ENCODE data around the gene RNF19B.

- TF ChIP-seq, protein P1, sequence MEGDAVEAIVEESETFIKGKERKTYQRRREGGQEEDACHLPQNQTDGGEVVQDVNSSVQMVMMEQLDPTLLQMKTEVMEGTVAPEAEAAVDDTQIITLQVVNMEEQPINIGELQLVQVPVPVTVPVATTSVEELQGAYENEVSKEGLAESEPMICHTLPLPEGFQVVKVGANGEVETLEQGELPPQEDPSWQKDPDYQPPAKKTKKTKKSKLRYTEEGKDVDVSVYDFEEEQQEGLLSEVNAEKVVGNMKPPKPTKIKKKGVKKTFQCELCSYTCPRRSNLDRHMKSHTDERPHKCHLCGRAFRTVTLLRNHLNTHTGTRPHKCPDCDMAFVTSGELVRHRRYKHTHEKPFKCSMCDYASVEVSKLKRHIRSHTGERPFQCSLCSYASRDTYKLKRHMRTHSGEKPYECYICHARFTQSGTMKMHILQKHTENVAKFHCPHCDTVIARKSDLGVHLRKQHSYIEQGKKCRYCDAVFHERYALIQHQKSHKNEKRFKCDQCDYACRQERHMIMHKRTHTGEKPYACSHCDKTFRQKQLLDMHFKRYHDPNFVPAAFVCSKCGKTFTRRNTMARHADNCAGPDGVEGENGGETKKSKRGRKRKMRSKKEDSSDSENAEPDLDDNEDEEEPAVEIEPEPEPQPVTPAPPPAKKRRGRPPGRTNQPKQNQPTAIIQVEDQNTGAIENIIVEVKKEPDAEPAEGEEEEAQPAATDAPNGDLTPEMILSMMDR (conservative IDR thresholded peaks at IDR 0.05), result no peak
- TF ChIP-seq ZFX (IDR thresholded peaks at IDR 0.05), result no peak
Observed at GRCh38 chr1:32977546-32978087, 13.0 kb upstream of the RNF19B start.

Measured in C4-2B (cell line).